Measurements from ENCODE around the gene MRAP2.

DNA sequence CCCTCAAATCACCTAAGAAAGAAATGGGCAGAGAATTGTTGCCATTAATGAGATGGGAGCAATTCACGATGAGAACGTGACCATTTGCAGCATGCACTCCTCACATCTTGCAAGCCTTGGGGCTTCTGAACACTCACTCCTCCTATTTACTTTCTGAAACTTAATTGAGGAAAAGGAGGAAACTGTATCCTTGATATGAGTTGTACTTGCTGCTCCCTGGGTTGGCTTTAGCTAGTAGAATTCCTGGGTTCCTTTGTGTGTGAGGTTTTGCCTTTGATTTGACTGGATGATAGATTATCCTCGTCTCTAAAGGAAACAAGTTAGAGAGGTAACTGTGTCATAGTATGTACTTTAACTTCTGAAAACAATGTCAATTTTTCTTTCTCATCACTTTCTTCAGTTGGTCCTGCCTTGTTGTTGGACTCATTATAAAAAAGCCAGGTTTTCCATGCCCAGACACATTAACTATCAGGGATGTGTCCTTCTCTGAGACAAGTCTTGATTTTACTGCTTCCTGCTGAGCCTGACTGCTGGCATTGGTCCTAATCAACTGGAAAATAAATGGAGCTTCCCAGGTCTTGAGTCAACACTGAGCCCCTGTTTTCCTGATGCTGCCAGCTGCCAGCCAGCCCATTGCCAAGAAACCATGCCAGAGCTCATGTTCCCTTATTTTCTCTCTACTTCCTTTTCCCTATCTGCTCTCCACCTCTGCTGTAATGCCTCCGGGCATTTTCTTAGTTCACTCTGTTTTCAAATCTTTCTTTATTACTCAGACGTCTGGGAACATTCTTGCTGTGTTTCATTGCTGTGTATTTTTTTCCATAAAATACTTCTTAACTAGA lies 6.0 kb upstream of the MRAP2 start:
- TF ChIP-seq, protein P1, sequence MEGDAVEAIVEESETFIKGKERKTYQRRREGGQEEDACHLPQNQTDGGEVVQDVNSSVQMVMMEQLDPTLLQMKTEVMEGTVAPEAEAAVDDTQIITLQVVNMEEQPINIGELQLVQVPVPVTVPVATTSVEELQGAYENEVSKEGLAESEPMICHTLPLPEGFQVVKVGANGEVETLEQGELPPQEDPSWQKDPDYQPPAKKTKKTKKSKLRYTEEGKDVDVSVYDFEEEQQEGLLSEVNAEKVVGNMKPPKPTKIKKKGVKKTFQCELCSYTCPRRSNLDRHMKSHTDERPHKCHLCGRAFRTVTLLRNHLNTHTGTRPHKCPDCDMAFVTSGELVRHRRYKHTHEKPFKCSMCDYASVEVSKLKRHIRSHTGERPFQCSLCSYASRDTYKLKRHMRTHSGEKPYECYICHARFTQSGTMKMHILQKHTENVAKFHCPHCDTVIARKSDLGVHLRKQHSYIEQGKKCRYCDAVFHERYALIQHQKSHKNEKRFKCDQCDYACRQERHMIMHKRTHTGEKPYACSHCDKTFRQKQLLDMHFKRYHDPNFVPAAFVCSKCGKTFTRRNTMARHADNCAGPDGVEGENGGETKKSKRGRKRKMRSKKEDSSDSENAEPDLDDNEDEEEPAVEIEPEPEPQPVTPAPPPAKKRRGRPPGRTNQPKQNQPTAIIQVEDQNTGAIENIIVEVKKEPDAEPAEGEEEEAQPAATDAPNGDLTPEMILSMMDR (IDR thresholded peaks at IDR 0.05) = no peak
- no peak for TF ChIP-seq POLR2A (IDR thresholded peaks at IDR 0.05)
- no peak for TF ChIP-seq EP300 (IDR thresholded peaks at IDR 0.05)
